ENCODE measurements around the gene TEF. TPM values are rescaled to one million over a fixed set of nuclear protein-coding genes. Genes with fewer than 3 reads are reported as not detected.

The TEF gene
- total RNA-seq, 3 donors from 2014 or later (not counting 1 experiment from before 2014, with no cell fraction given): 2.7 to 5.5 (median 3.0) TPM

DNA sequence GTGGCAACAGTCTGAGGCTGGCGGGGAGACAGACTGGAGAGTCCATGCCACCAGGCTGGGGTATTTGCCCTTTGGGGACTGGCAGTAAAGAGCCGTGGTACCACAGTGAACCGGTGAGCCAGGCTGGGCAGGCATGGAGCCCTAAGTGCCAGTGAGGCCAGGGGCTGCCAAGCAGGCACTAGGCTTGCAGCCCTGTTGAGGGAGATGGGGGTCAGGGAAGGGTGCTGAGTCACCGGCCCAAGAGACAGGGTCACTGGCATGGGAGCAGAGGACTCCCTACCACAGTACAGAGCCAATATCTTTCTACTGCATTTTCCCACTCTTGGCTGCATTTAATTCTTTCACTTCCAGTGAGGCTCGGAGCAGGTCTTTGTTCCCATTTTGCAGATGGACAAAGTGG lies 30.7 kb upstream of the TEF start:
- Mint-ChIP-seq H3K27me3 (ENCODE audit: low read depth in 2 of 2) (no peaks in the 10 kb centered on the region), H3K27ac (no peak overlapping the region), H3K36me3 (no peaks in the 10 kb centered on the region), H3K4me1 (no peaks in the 10 kb centered on the region), H3K4me3 (no peak overlapping the region), H3K9me3 (no peaks in the 10 kb centered on the region)
- no peak for DNase-seq
- TF ChIP-seq, protein P1, sequence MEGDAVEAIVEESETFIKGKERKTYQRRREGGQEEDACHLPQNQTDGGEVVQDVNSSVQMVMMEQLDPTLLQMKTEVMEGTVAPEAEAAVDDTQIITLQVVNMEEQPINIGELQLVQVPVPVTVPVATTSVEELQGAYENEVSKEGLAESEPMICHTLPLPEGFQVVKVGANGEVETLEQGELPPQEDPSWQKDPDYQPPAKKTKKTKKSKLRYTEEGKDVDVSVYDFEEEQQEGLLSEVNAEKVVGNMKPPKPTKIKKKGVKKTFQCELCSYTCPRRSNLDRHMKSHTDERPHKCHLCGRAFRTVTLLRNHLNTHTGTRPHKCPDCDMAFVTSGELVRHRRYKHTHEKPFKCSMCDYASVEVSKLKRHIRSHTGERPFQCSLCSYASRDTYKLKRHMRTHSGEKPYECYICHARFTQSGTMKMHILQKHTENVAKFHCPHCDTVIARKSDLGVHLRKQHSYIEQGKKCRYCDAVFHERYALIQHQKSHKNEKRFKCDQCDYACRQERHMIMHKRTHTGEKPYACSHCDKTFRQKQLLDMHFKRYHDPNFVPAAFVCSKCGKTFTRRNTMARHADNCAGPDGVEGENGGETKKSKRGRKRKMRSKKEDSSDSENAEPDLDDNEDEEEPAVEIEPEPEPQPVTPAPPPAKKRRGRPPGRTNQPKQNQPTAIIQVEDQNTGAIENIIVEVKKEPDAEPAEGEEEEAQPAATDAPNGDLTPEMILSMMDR (IDR thresholded peaks at IDR 0.05): no peak
- no peak overlapping the region for H3K4me3 ChIP-seq (ENCODE audit: low read length)
- peaks cover 80% of the 10 kb centered on the region for H3K36me3 ChIP-seq (ENCODE audit: control insufficient read depth, insufficient read depth, low read length)
- no peaks in the 10 kb centered on the region for H3K9me3 ChIP-seq (ENCODE audit: control insufficient read depth, insufficient read depth, low read length)
- intact Hi-C loops (cut with micrococcal nuclease): no loop called here
- ATAC-seq: no peak
- no peaks in the 10 kb centered on the region for H3K4me1 ChIP-seq (ENCODE audit: control insufficient read depth, insufficient read depth, low read length)
- WGBS (ENCODE audit: insufficient coverage): 98% methylated on average over 5 of the region's 5 CpGs
- no peaks in the 10 kb centered on the region for H3K27me3 ChIP-seq (ENCODE audit: control insufficient read depth, insufficient read depth, low read length)
- H3K27ac ChIP-seq (ENCODE audit: low read length): no peak overlapping the region

DNA sequence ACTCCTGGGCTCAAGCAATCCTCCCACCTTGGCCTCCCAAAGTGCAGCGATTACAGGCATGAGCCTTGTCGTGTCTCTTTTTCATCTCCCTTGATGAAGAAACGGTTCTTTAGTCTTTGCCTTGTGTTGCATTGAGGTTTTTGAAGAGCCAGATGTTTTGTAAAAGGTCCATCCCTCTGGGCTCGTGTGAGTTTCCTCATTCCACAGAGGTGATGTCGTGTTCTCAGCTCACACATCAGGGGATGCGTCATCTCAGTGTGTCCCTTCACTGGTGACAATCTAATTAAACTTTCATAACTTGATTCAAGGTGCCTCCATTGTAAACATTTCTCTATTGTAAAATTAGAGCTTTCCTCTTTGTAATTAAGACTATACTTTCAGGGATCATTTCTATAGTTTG lies 29.7 kb upstream of the TEF start:
- no peaks in the 10 kb centered on the region for H3K9me3 Mint-ChIP-seq
- WGBS (ENCODE audit: insufficient coverage): 96% methylated on average over 6 of the region's 6 CpGs
- H3K36me3 ChIP-seq (ENCODE audit: control insufficient read depth, insufficient read depth, low read length): peaks cover 84% of the 10 kb centered on the region
- DNase-seq: no peak
- no peak for ATAC-seq
- H3K27me3 ChIP-seq (ENCODE audit: control insufficient read depth, insufficient read depth, low read length): no peaks in the 10 kb centered on the region
- no peaks in the 10 kb centered on the region for H3K4me1 ChIP-seq (ENCODE audit: control insufficient read depth, insufficient read depth, low read length)
- no peak overlapping the region for H3K27ac ChIP-seq (ENCODE audit: low read length)
- intact Hi-C loops (cut with micrococcal nuclease): no loop called here
- H3K27me3 Mint-ChIP-seq (ENCODE audit: low read depth in 2 of 2): no peaks in the 10 kb centered on the region
- H3K36me3 Mint-ChIP-seq: no peaks in the 10 kb centered on the region
- no peak overlapping the region for H3K4me3 Mint-ChIP-seq
- no peak overlapping the region for H3K4me3 ChIP-seq (ENCODE audit: low read length)
- no peaks in the 10 kb centered on the region for H3K9me3 ChIP-seq (ENCODE audit: control insufficient read depth, insufficient read depth, low read length)
- no peaks in the 10 kb centered on the region for H3K4me1 Mint-ChIP-seq
- H3K27ac Mint-ChIP-seq: no peak overlapping the region
- TF ChIP-seq, protein P1 (IDR thresholded peaks at IDR 0.05): no peak

DNA sequence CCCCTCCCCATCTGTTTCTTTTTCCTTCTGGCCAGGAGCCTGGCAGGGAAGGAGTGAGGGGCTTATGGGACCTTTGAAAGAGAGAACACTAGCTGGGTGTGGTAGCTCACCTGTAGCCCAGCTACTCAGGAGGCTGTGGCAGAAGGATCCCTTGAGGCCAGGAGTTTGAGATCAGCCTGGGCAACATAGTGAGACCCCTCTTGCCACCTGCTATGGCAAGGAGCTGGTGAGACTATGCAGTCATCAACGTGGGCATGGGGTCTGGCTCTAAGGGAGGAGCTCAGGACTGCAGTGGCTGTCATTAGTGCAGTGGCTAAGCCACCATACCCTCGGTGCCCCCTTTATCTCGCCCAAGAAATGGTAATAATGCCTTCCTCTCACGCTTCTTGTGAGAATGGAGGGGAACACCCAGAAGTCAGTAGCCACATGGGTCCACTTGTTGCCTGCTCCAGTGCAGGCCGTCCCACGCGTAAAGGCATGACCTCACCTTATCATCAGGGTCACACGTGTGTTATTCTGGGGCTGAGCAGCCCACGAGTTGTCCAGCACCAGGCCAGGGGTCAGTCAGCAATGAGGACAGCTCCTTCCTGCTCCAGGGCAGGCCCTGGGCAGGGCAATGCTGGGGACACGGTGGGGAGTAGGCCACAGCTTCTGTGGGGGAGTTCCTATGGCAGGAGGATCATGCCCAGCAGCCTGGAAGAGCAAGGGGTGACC lies 27.7 kb upstream of the TEF start:
- intact Hi-C loops (cut with micrococcal nuclease): no loop called here
- 92% methylated on average over 10 of the region's 10 CpGs for whole genome bisulfite sequencing (ENCODE audit: insufficient coverage)
- ATAC-seq: no peak

More for the DNA sequence above, 27.7 kb upstream of the TEF start:
- no peak for DNase-seq
- Histone ChIP-seq H3K9me3 (ENCODE audit: control insufficient read depth, insufficient read depth, low read length) (no peaks in the 10 kb centered on the region), H3K36me3 (ENCODE audit: control insufficient read depth, insufficient read depth, low read length) (peaks cover 71% of the 10 kb centered on the region), H3K4me3 (ENCODE audit: low read length) (no peak overlapping the region), H3K27me3 (ENCODE audit: control insufficient read depth, insufficient read depth, low read length) (no peaks in the 10 kb centered on the region), H3K27ac (ENCODE audit: low read length) (no peak overlapping the region), H3K4me1 (ENCODE audit: control insufficient read depth, insufficient read depth, low read length) (no peaks in the 10 kb centered on the region)
- TF ChIP-seq, protein P1 (IDR thresholded peaks at IDR 0.05): no peak
- Mint-ChIP-seq H3K27me3 (ENCODE audit: low read depth in 2 of 2) (no peaks in the 10 kb centered on the region), H3K27ac (peak overlapping the region in 1 of 2 donors; percentile 64), H3K9me3 (no peaks in the 10 kb centered on the region), H3K36me3 (no peaks in the 10 kb centered on the region), H3K4me3 (no peak overlapping the region), H3K4me1 (no peaks in the 10 kb centered on the region)

Data from natural killer cell (primary cell).